ENCODE data around the gene ZNF582.

The ZNF582 gene

GRCh38 chr19:56393119-56394012, at the start of gene ZNF582:
TSS of gene ZNF582 (minus strand) at chr19:56393534. CDS start at chr19:56391752, 1,782 bp downstream.
- DNase-seq: peak; percentile 71 to 78

GRCh38 chr19:56441206-56441792, 48.0 kb upstream of the ZNF582 start:
- DNase-seq: no peak

- DNase-seq: no peak
These were observed 30.6 kb upstream of the ZNF582 start for GRCh38 chr19:56423985-56424353.

GRCh38 chr19:56423276-56423984, 30.1 kb upstream of the ZNF582 start:
- no peak for DNase-seq

GRCh38 chr19:56405062-56405461, 11.7 kb upstream of the ZNF582 start:
- DNase-seq: no peak

GRCh38 chr19:56404705-56405056, 11.3 kb upstream of the ZNF582 start:
- no peak for DNase-seq

- DNase-seq: peak; percentile 75 to 89
These were observed 10.7 kb upstream of the ZNF582 start, which contains the start of gene ZNF583 for GRCh38 chr19:56403764-56404704. TSS of gene ZNF583 (plus strand) at chr19:56404332. CDS start at chr19:56407115, 2,783 bp downstream.

- no peak for DNase-seq
These were observed 9.9 kb upstream of the ZNF582 start for GRCh38 chr19:56403261-56403660.

GRCh38 chr19:56400485-56400884, 7.2 kb upstream of the ZNF582 start:
- DNase-seq: no peak

GRCh38 chr19:56398809-56399208, 5.5 kb upstream of the ZNF582 start:
- no peak for DNase-seq

- no peak for DNase-seq
These were observed 9.3 kb downstream of the ZNF582 start for GRCh38 chr19:56383826-56384605.

- no peak for DNase-seq
These were observed 16.0 kb downstream of the ZNF582 start for GRCh38 chr19:56377105-56377924.

GRCh38 chr19:56372281-56372680, 21.1 kb downstream of the ZNF582 start:
- no peak for DNase-seq

- DNase-seq: no peak
These were observed 23.3 kb downstream of the ZNF582 start for GRCh38 chr19:56369886-56370676.

- peak; percentile 86 to 93 for DNase-seq
These were observed 25.3 kb downstream of the ZNF582 start for GRCh38 chr19:56367829-56368711.

GRCh38 chr19:56360841-56361240, 32.5 kb downstream of the ZNF582 start:
- no peak for DNase-seq

GRCh38 chr19:56356944-56357343, 36.4 kb downstream of the ZNF582 start:
- DNase-seq: no peak

- no peak for DNase-seq
These were observed 37.8 kb downstream of the ZNF582 start for GRCh38 chr19:56355517-56355916.

GRCh38 chr19:56351208-56351607, 42.1 kb downstream of the ZNF582 start:
- DNase-seq: no peak
